ENCODE results near the gene ARVCF.

The ARVCF gene

GRCh38 chr22:20052309-20053259 is 36.0 kb upstream of the ARVCF start:
- H3K4me3 ChIP-seq (ENCODE audit: low read depth, low read length), result no peak overlapping the region
- no peak overlapping the region for H3K27ac ChIP-seq (ENCODE audit: low read depth, low read length)
- H3K27me3 ChIP-seq (ENCODE audit: control insufficient read depth, insufficient read depth, low read length), result no peaks in the 10 kb centered on the region
- H3K9me3 ChIP-seq (ENCODE audit: control insufficient read depth, insufficient read depth, low read length), result no peaks in the 10 kb centered on the region; the same call in 1 of the 2 replicates
- H3K36me3 ChIP-seq (ENCODE audit: control insufficient read depth, insufficient read depth, low read length), result 0 out of 2 replicates have a peak, but pooled peaks cover 4% of the 10 kb centered on the region
- H3K4me1 ChIP-seq (ENCODE audit: control insufficient read depth, insufficient read depth, low read length), result no peaks in the 10 kb centered on the region
- no peak overlapping the region for H3K9ac ChIP-seq (ENCODE audit: low read depth, low read length)

- Histone ChIP-seq H3K9me3 (ENCODE audit: control insufficient read depth, insufficient read depth, low read length) (no peaks in the 10 kb centered on the region; the same call in 1 of the 2 replicates), H3K27ac (ENCODE audit: low read depth, low read length) (no peak overlapping the region), H3K4me3 (ENCODE audit: low read depth, low read length) (no peak overlapping the region), H3K9ac (ENCODE audit: low read depth, low read length) (no peak overlapping the region), H3K27me3 (ENCODE audit: control insufficient read depth, insufficient read depth, low read length) (no peaks in the 10 kb centered on the region), H3K4me1 (ENCODE audit: control insufficient read depth, insufficient read depth, low read length) (no peaks in the 10 kb centered on the region), H3K36me3 (ENCODE audit: control insufficient read depth, insufficient read depth, low read length) (0 out of 2 replicates have a peak, but pooled peaks cover 4% of the 10 kb centered on the region)
Observed at GRCh38 chr22:20051927-20052308, 35.3 kb upstream of the ARVCF start.

DNA sequence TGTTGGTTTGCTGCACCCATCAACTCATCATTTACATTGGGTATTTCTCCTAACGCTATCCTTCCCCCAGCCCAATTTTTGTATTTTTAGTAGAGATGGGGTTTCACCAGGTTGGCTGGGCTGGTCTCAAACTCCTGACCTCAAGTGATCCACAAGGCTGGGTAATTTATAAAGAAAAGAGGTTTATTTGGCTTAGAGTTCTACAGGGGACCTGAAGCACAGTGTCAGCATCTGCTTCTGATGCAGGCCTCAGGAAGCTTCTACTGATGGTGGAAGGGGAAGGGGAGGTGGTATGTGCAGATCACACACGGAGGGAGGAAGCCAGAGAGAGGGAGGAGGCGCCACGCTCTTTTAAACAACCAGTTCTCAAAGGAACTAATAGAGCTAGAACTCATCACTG is 30.1 kb upstream of the ARVCF start:
- H3K36me3 ChIP-seq (ENCODE audit: control insufficient read depth, insufficient read depth, low read length), result no peaks in the 10 kb centered on the region
- no peak overlapping the region for H3K4me3 ChIP-seq (ENCODE audit: low read depth, low read length)
- H3K9me3 ChIP-seq (ENCODE audit: control insufficient read depth, insufficient read depth, low read length), result no peaks in the 10 kb centered on the region; the same call in 1 of the 2 replicates
- no peak overlapping the region for H3K9ac ChIP-seq (ENCODE audit: low read depth, low read length)
- H3K27ac ChIP-seq (ENCODE audit: low read depth, low read length), result no peak overlapping the region
- H3K27me3 ChIP-seq (ENCODE audit: control insufficient read depth, insufficient read depth, low read length), result no peaks in the 10 kb centered on the region
- H3K4me1 ChIP-seq (ENCODE audit: control insufficient read depth, insufficient read depth, low read length), result no peaks in the 10 kb centered on the region

DNA sequence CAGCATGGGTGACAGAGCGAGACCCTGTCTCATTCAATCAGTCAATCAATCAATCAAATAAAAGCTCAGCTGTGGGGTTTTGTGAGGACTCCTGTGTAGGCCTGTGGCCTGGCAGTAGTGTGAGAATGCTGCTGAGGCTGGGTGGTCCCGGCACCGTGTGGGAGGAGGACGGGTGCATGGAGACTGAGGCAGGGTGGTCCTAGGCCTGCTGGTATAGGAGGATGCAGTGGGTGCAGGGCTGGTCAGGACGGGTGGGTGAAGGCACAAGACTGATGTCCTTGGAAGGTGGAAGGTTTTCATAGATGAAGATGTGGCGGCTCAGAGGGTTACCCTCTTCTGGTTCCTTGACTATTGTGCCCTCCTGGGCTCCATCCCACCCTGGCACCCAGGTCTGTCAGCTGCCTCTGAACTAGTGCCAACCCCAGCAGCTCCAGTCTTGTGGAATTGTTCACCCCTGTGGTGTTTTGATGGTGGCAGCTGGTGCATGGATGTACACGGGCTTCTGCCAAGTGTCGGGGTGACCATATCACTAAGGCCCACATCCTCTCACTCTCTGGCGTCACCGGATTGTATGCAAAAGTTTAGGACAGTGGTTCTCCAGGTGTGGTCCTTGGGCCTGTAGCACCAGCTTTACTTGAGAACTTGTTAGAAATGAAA is 28.0 kb upstream of the ARVCF start:
- H3K9me3 ChIP-seq (ENCODE audit: control insufficient read depth, insufficient read depth, low read length), result no peaks in the 10 kb centered on the region; the same call in 1 of the 2 replicates
- H3K36me3 ChIP-seq (ENCODE audit: control insufficient read depth, insufficient read depth, low read length), result no peaks in the 10 kb centered on the region
- H3K9ac ChIP-seq (ENCODE audit: low read depth, low read length), result no peak overlapping the region
- no peak overlapping the region for H3K4me3 ChIP-seq (ENCODE audit: low read depth, low read length)
- no peaks in the 10 kb centered on the region for H3K4me1 ChIP-seq (ENCODE audit: control insufficient read depth, insufficient read depth, low read length)
- H3K27ac ChIP-seq (ENCODE audit: low read depth, low read length), result no peak overlapping the region
- no peaks in the 10 kb centered on the region for H3K27me3 ChIP-seq (ENCODE audit: control insufficient read depth, insufficient read depth, low read length)

DNA sequence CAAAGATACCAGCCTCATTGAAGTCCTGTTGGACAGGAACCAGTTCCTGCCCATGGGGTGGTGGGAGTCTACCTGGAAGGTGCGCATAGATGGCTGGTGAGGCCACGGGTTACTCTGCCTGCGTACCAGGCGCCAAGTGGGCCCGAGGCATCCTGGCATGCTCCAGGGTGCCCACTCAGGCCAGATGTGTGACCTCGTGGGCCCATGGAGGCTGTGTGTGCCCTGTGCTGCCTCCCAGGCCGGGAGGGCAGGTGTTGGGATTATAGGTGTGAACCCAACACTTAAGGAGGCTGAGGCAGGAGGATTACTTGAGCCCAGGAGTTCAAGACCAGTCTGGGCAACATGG is 27.3 kb upstream of the ARVCF start:
- H3K4me1 ChIP-seq (ENCODE audit: control insufficient read depth, insufficient read depth, low read length), result no peaks in the 10 kb centered on the region
- no peaks in the 10 kb centered on the region for H3K36me3 ChIP-seq (ENCODE audit: control insufficient read depth, insufficient read depth, low read length)
- no peak overlapping the region for H3K27ac ChIP-seq (ENCODE audit: low read depth, low read length)
- H3K9me3 ChIP-seq (ENCODE audit: control insufficient read depth, insufficient read depth, low read length), result no peaks in the 10 kb centered on the region; the same call in 1 of the 2 replicates
- H3K4me3 ChIP-seq (ENCODE audit: low read depth, low read length), result no peak overlapping the region
- H3K9ac ChIP-seq (ENCODE audit: low read depth, low read length), result no peak overlapping the region
- no peaks in the 10 kb centered on the region for H3K27me3 ChIP-seq (ENCODE audit: control insufficient read depth, insufficient read depth, low read length)

DNA sequence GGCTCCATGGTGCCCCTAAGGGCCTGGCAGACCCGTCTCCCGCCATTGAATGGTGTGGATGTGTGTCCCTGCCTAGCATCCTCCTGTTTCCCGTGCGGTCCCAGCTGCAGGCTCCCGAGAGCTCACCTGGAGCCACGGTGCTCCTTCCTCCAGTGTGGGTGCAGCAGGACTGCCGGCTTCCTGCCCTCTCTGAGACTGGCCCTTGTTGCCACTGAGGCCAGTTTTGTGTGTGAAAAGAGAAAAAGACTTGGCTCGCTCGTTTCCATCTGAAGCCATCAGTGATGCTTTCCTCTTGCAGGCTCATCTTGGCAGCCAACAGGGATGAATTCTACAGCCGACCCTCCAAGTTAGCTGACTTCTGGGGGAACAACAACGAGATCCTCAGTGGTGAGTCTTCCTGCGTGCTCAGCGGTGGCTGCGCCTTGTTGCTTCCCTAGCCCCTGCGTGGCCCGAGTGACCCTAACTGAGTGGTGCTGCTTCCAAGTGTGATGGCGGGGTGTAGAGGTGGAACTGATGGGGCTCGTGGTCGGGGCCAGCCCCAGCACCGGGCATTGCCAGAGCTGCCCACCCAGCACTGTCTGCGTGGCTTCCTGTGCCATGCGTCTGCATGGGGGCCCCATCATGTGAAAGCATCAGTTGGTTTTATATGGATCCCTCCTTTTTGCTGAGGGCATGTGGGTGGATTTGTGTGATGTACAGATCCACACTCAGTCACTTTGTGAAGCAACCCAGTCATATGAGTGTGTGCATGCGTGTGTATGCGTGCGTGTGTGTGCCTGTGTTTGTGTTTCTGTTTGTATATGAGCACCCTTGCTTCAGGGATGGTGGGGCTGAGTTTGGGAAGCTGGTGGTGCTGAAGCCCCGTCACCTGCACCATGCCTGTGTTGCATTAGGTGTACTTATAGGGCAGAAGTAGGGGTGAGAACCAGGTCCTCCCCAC is 26.7 kb upstream of the ARVCF start:
- no peaks in the 10 kb centered on the region for H3K4me1 ChIP-seq (ENCODE audit: control insufficient read depth, insufficient read depth, low read length)
- no peaks in the 10 kb centered on the region for H3K36me3 ChIP-seq (ENCODE audit: control insufficient read depth, insufficient read depth, low read length)
- no peak overlapping the region for H3K27ac ChIP-seq (ENCODE audit: low read depth, low read length)
- no peak overlapping the region for H3K9ac ChIP-seq (ENCODE audit: low read depth, low read length)
- no peak overlapping the region for H3K4me3 ChIP-seq (ENCODE audit: low read depth, low read length)
- H3K27me3 ChIP-seq (ENCODE audit: control insufficient read depth, insufficient read depth, low read length), result no peaks in the 10 kb centered on the region
- no peaks in the 10 kb centered on the region for H3K9me3 ChIP-seq (ENCODE audit: control insufficient read depth, insufficient read depth, low read length)

DNA sequence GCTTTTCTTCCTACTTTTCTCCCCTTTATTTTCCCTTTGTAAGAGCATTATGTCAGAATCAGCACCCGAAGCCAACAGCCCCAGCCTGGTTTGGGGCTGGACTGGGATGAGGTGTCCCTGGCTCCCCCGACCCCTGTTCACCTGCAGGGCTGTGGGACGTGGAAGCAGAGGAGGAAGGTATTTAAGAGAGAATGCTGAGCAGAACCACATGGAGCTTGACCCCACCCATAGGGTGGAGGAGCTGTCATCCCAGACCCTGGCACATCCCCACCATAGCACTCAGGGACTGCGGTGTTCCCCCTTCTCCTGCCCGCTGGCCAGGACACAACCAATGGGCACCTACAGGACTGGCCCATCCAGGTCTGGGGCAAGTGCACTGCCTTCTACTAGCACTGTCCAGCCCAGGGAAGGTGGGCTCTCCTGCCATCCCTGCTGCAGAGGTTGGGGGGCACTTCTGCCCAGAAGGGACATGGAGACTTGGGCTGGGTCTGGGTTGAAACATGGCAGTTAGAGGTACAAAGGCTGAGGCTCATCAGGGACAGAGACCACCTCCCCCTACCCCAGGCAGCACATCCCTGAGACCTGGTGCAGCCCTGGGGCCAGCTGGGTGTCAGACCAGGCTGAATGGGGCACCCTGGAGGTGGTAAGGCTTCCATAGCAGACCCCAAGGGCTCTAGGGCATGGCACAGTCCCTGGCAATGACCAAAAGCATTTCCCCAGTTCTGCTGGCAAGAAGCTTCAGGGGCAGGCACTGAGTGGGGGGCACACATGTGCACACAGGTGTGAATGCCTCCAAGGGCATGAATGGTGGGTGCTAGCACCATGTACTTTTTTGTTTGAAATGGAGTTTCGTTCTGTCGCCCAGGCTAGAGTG is 23.9 kb upstream of the ARVCF start:
- Histone ChIP-seq H3K4me1 (ENCODE audit: control insufficient read depth, insufficient read depth, low read length) (no peaks in the 10 kb centered on the region), H3K36me3 (ENCODE audit: control insufficient read depth, insufficient read depth, low read length) (no peaks in the 10 kb centered on the region; the same call in 1 of the 2 replicates), H3K4me3 (ENCODE audit: low read depth, low read length) (no peak overlapping the region), H3K27ac (ENCODE audit: low read depth, low read length) (no peak overlapping the region), H3K9me3 (ENCODE audit: control insufficient read depth, insufficient read depth, low read length) (no peaks in the 10 kb centered on the region), H3K9ac (ENCODE audit: low read depth, low read length) (no peak overlapping the region), H3K27me3 (ENCODE audit: control insufficient read depth, insufficient read depth, low read length) (no peaks in the 10 kb centered on the region)

GRCh38 chr22:20039683-20040325 is 23.2 kb upstream of the ARVCF start:
- Histone ChIP-seq H3K4me3 (ENCODE audit: low read depth, low read length) (no peak overlapping the region), H3K27ac (ENCODE audit: low read depth, low read length) (no peak overlapping the region), H3K36me3 (ENCODE audit: control insufficient read depth, insufficient read depth, low read length) (no peaks in the 10 kb centered on the region; the same call in 1 of the 2 replicates), H3K4me1 (ENCODE audit: control insufficient read depth, insufficient read depth, low read length) (no peaks in the 10 kb centered on the region), H3K9ac (ENCODE audit: low read depth, low read length) (no peak overlapping the region), H3K27me3 (ENCODE audit: control insufficient read depth, insufficient read depth, low read length) (no peaks in the 10 kb centered on the region), H3K9me3 (ENCODE audit: control insufficient read depth, insufficient read depth, low read length) (no peaks in the 10 kb centered on the region)

GRCh38 chr22:20038574-20038973 is 22.0 kb upstream of the ARVCF start:
- H3K36me3 ChIP-seq (ENCODE audit: control insufficient read depth, insufficient read depth, low read length), result no peaks in the 10 kb centered on the region; the same call in 1 of the 2 replicates
- H3K27ac ChIP-seq (ENCODE audit: low read depth, low read length), result no peak overlapping the region
- H3K27me3 ChIP-seq (ENCODE audit: control insufficient read depth, insufficient read depth, low read length), result no peaks in the 10 kb centered on the region
- H3K9me3 ChIP-seq (ENCODE audit: control insufficient read depth, insufficient read depth, low read length), result no peaks in the 10 kb centered on the region
- no peaks in the 10 kb centered on the region for H3K4me1 ChIP-seq (ENCODE audit: control insufficient read depth, insufficient read depth, low read length)
- no peak overlapping the region for H3K4me3 ChIP-seq (ENCODE audit: low read depth, low read length)
- H3K9ac ChIP-seq (ENCODE audit: low read depth, low read length), result no peak overlapping the region

Measured in HUES48 (cell line).